HG03066 (cell line): ENCODE measurements around the gene FYN.

Source experiments
- ATAC-seq: cut with Tn5 transposase; IDR thresholded peaks from one replicate; pipeline ENCODE4 v1.9.1; 2021; ENCODE audit warnings: low read depth; ENCODE audit not compliant: unreplicated experiment

The FYN gene

GRCh38 chr6:111738156-111738555 is 135.1 kb downstream of the FYN start:
- no peak for ATAC-seq

GRCh38 chr6:111737065-111737521 is 136.2 kb downstream of the FYN start:
- no peak for ATAC-seq

DNA sequence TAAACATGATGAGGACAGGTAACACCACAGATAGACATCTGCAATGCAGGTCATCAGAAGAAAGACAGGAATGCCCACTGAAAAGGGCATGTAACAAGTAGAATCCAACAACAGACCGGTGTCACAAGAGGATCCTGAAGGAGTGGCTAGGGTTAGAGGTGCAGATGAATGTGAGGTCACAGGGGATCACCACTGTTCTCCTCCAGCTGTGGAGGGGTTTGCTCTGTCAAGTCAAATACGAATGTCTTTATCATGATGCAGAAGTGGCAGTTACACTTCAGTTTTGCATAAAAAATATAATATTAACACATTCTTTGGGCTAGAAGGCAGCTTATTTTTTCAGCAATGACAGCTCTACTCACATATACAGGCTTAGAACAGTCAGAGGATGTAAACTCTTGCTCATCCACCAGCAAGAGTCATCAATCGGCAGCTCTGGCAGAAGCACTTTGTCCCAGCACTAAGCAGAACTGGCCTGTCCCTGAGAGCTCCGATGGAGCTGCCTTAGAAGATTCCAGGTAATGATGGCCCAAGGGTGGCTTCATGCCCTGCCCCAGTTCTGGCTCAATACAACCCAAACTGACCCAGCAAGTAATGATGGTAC is 137.1 kb downstream of the FYN start:
- no peak for ATAC-seq

DNA sequence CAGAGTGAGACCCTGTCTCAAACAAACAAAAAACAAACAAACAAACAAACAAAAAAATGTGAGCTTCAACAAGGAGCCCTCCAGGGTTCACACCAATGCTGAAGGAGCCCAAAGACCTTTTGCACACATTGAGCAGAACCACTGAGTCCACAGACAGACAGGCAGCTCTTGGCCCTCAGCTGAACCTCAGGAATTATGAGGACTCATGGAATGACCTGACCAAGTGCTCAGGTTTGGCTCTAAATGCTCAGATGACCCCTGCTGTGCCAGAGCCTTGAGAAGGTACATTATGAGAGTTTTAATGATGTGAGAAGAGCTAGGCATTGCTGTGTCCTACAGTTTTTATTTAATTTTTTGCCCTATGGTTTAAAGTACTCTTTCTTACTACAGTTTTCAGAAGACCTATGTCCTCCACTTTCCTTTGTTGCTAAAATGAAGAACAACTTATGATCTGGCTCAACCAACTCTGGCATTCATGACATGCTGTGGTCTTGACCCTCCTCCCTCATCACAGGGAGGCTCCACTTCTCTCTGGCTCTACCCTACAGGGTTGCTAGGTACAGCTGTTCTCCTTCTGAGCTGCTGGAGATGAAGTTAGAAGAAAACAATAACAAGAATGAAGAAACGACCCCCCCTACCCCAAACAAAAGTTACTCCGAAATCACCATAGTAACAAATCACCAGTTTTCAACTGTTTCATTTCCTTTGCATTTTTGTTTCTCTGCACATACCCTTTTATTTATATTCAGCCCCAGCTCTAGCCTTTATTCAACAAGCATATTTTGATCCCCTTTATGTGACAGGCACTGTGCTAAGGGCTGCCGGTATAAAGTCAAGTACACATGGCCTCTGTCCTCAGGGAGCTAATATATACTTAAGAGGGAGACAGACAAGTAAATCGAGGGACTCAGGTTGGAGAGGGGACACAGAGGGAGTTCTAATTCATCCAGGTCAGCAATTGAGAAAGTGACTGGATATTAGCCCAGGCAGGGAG is 138.9 kb downstream of the FYN start:
- no peak for ATAC-seq

- ATAC-seq: no peak
Observed at GRCh38 chr6:111732390-111732789, 140.9 kb downstream of the FYN start.

DNA sequence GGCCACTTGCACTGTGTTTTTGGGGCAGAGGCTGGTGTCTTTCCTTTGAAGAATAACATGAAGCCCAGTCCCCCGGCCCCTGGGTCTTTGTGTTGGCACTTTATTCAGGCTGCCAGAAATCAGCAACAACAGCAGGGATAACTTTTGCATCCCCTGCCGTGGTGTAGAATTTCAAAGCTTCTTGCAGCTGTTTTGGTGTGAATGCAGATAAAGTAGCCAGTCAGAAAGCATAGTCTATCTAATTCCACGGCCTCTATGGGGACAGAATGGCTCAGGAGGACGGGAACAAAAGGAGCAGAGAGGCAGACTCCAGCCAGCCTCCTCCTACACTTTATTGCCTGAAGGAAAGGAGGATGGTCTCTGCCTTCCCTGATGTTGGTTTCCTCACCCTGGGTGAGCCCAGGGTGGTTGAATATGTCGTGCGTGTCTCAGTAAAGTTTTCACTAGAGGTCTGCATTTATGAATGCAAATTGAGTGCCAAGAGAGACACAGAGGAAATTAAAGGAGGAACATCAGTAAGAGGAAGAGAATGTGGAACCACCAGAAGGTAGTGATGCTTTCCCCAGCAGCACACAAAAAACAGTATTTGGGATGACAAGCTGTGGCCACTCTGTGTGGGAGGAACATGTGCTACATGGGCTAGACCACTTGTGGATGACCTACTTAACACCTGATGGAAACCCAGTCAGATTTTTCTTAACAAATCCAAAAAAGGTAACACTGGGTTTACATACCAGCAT is 141.6 kb downstream of the FYN start:
- no peak for ATAC-seq

GRCh38 chr6:111730864-111731263 is 142.4 kb downstream of the FYN start:
- no peak for ATAC-seq

GRCh38 chr6:111727802-111728201 is 145.4 kb downstream of the FYN start:
- no peak for ATAC-seq

GRCh38 chr6:111727041-111727440 is 146.2 kb downstream of the FYN start:
- ATAC-seq: no peak

- ATAC-seq: no peak
Observed at GRCh38 chr6:111725446-111726112, 147.7 kb downstream of the FYN start.

DNA sequence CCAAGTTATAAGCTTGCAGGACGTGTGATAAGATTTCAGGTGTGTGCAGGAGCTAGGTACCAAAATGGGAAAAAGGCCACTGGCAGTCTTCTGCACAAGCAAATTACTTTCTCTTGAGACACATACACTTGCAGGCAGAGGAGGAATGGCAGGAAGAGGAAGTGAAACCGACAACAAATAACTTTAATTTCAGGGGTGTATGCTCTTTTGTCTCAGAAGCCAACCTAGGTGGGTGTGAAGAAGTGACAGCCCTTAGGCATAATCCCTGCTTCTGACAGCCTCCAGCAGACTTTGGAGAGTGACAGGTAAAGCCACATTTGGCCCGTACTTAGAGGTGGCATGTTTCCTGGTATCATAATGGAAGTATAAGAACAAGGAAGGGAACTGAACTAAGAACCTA is 148.7 kb downstream of the FYN start:
- ATAC-seq: peak; percentile 98

DNA sequence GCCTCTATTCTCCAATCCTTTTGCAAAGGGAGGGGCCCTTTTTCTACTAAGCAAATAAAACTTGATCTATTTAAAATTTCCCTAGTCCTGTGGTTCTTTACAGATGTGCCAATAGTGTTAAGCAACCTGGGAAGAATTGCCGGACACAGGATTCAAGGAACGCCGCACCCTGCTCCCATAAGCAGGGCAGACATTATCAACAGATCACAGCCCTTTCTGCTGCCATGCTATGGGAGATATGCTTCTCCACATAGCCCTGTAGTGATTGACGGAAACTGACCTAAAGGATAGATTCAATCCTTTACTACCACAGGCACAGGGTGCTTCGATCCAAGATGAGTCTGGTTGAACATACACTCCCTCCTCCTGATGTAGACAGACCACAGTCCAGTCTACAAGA is 149.2 kb downstream of the FYN start:
- ATAC-seq: peak; percentile 31

DNA sequence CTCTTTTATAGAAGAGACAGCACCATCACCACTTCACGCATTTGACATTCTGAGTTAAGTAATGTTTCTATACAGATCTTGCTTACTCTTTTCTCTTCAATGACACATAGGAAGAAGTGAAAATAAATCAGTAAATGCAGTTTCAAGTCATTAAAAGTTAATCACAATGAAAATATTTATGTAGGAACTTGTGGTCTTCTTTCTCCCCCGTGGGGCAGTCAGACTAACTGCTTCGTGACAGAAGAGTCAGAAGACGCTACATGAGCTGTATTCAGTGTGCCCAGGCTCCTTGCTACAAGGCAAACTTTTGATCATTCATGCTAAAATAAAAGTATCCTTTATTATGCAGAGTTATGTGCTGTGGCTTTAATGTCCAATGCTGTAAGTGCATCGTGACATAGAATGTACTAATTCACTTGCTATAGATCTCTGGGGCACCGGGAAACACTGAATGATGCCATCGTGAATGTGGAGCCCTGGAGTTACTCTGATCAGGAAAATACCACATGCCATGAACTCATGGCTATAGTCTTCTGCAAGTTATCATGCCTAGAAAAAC is 149.8 kb downstream of the FYN start:
- no peak for ATAC-seq

DNA sequence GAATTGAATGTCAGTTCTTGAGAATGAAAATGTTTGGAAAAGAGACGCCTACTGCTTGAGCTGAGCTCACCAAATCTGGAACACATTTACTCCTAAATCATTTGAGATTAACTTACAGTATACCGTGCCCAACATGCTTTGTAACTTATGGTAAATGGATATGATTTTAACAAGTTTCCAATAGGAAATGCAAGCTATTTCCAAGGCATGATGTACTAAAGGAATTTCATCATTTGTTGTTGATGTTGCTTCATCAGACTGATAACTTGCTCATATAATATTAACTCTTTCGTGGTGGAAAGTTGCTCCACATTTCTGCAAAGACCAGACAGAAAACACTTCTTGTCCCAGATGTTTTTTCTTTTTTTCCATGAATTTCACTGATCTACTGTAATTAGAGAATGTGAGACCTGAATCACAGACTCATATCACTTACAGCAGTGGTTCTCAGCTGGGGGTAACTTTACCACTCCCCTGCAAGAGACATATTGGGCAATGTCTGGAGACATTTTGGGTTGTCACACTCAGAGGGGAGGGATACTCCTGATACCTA is 151.0 kb downstream of the FYN start:
- no peak for ATAC-seq

DNA sequence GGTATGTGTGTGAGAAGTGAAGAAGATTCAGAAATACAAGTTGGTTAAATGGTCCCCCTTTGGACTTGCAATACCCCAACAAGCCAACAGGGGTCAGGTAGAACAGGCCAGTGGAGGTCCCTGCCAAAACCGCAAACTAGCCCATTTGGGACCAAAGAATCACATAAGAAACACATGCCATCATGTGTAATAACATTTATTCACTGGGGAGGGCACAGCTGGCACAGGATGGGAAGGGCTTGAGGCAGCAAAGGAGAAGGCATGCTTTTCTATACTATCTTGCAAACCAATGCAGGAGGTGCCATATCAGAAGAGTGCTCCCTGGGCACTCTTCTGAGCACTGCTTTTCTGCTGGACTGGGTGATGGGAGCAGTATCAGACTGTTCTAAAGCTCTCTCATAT is 151.5 kb downstream of the FYN start:
- no peak for ATAC-seq

DNA sequence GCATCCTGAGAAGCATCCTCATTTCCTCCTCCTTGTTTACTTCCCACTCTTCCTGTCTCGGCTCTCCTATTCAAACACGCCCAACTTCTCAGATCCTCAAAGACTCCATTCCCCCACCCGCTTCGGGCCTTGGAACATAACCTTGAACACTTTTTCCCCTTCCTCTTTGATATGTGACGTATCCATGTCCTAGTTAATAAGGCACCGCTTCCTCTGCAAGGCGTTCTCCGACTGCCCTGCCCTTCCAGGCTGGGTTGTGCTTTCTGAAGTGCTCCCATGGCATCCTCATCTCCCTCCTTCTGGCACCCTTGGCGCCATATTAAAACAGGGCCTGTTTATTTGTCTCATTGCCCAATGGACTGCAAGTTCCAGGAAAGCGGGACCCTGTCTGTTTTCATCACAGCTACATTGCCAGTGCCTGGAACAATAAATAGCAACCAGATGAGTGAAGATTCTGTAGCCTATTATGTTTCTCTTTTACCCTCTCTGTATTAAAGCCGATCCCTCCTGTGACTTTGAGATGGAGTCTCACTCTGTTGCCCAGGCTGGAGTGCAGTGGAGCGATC is 152.2 kb downstream of the FYN start:
- no peak for ATAC-seq

DNA sequence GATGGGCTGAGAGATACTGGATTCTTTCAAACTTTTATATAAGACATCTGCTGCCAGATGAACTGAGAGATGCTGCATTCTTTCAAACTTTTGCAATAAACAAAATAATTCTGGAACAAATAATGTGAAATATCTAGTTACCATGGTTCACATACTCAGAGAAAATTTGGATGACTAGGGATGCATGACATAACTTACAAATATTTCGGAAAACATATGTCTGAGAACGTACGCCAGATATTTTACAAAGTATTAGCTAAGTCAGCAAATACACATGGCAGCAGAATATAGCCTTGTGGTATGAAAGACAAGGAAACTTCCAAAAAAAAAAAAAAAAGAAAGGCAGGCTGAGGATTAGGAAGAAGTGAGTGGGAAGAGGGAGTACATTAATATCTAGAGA is 154.3 kb downstream of the FYN start:
- no peak for ATAC-seq

GRCh38 chr6:111718326-111718725 is 154.9 kb downstream of the FYN start:
- ATAC-seq: no peak

- no peak for ATAC-seq
Observed at GRCh38 chr6:111717621-111718020, 155.6 kb downstream of the FYN start.

DNA sequence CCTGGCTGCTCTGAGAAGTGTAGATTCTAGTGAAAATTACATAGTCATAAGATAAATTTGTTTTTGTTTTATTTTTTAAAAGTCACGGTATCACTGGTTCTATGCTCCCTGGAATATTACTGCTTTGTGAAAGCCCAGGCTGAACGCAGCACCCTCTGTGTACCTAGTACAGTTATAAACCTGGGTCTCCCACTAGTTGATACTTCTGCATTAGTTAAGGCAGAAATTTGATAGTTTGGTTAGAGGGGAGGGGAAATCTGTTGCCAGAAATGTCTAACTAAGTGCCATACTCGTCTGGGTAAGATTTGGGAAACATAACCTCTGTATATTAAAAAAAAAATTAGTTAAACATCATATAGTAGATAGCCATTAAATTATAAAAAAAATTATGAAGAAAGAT is 156.9 kb downstream of the FYN start:
- ATAC-seq: no peak
